SIG-M5 treated with dmso at 0.1 percent for 504 hours (cell line): ENCODE data around the gene DOLK.
A peak's percentile ranks its signal among the peaks of the same experiment; 100 is the strongest.

Source experiments
- DNase-seq: peaks from one replicate; lab custom pipeline; 2025; ENCODE audit not compliant: unreplicated experiment; lab: John Stamatoyannopoulos, UW

The DOLK gene

GRCh38 chr9:128936171-128936865 lies 11.1 kb downstream of the DOLK start:
- no peak for DNase-seq

GRCh38 chr9:128933731-128934130 lies 13.7 kb downstream of the DOLK start:
- no peak for DNase-seq

- no peak for DNase-seq
Observed at GRCh38 chr9:128929560-128929959, 17.8 kb downstream of the DOLK start.

GRCh38 chr9:128928624-128929023 lies 18.8 kb downstream of the DOLK start:
- DNase-seq: no peak

GRCh38 chr9:128927731-128928411 lies 19.5 kb downstream of the DOLK start:
- no peak for DNase-seq

GRCh38 chr9:128923493-128923883 lies 23.9 kb downstream of the DOLK start:
- DNase-seq: no peak

GRCh38 chr9:128921881-128922763 lies 25.3 kb downstream of the DOLK start:
- DNase-seq: no peak

- no peak for DNase-seq
Observed at GRCh38 chr9:128920381-128921058, 26.9 kb downstream of the DOLK start, which contains the start of gene PHYHD1. PHYHD1 (plus strand) TSS chr9:128920982; CDS start chr9:128922324, 1,342 bp downstream.

GRCh38 chr9:128919402-128920089 lies 27.9 kb downstream of the DOLK start:
- no peak for DNase-seq

- no peak for DNase-seq
Observed at GRCh38 chr9:128918921-128919320, 28.5 kb downstream of the DOLK start.

GRCh38 chr9:128917151-128917849 lies 30.1 kb downstream of the DOLK start:
- DNase-seq: no peak

- DNase-seq: no peak
Observed at GRCh38 chr9:128916745-128917144, 30.7 kb downstream of the DOLK start.

GRCh38 chr9:128916204-128916603 lies 31.2 kb downstream of the DOLK start:
- no peak for DNase-seq

- DNase-seq: no peak
Observed at GRCh38 chr9:128913995-128914772, 33.2 kb downstream of the DOLK start.

- no peak for DNase-seq
Observed at GRCh38 chr9:128913048-128913900, 34.1 kb downstream of the DOLK start.

- peak; percentile 25 for DNase-seq
Observed at GRCh38 chr9:128912270-128912853, 35.0 kb downstream of the DOLK start.

- DNase-seq: no peak
Observed at GRCh38 chr9:128911529-128912035, 35.8 kb downstream of the DOLK start.

- DNase-seq: no peak
Observed at GRCh38 chr9:128910906-128911305, 36.5 kb downstream of the DOLK start.
